Fibroblast of skin of right quadriceps (primary cell): ENCODE data around the gene GGACT.

Experiments used
- DNase-seq: peaks from one replicate; pipeline ENCODE4 v3.0.0-alpha.2; 2013

Gene GGACT

GRCh38 chr13:100510208-100510957 is 78.2 kb downstream of the GGACT start:
- DNase-seq = no peak

- no peak for DNase-seq
Measured at GRCh38 chr13:100508996-100509395, 79.6 kb downstream of the GGACT start.

GRCh38 chr13:100508455-100508854 is 80.1 kb downstream of the GGACT start:
- DNase-seq = no peak

GRCh38 chr13:100506600-100507422 is 81.8 kb downstream of the GGACT start:
- no peak for DNase-seq

- no peak for DNase-seq
Measured at GRCh38 chr13:100506154-100506553, 82.4 kb downstream of the GGACT start.

- no peak for DNase-seq
Measured at GRCh38 chr13:100503622-100504021, 85.0 kb downstream of the GGACT start.

GRCh38 chr13:100502446-100502845 is 86.1 kb downstream of the GGACT start:
- DNase-seq = no peak

GRCh38 chr13:100497389-100497788 is 91.2 kb downstream of the GGACT start:
- peak; percentile 18 for DNase-seq

- DNase-seq = no peak
Measured at GRCh38 chr13:100495455-100495854, 93.1 kb downstream of the GGACT start.

GRCh38 chr13:100493418-100493817 is 95.2 kb downstream of the GGACT start:
- no peak for DNase-seq

- DNase-seq = peak; percentile 24
Measured at GRCh38 chr13:100491164-100491842, 97.3 kb downstream of the GGACT start.

GRCh38 chr13:100490692-100491091 is 97.9 kb downstream of the GGACT start:
- DNase-seq = no peak

- DNase-seq = no peak
Measured at GRCh38 chr13:100485265-100485664, 103.3 kb downstream of the GGACT start.

GRCh38 chr13:100484702-100485101 is 103.9 kb downstream of the GGACT start:
- no peak for DNase-seq

GRCh38 chr13:100483841-100484381 is 104.7 kb downstream of the GGACT start:
- no peak for DNase-seq

GRCh38 chr13:100483139-100483538 is 105.5 kb downstream of the GGACT start:
- DNase-seq = no peak

GRCh38 chr13:100480676-100481075 is 107.9 kb downstream of the GGACT start:
- DNase-seq = no peak
